Measurements from ENCODE around the gene TMA7B. TPM values are rescaled to one million over a fixed set of nuclear protein-coding genes. Genes with fewer than 3 reads are reported as not detected.
A peak's percentile ranks its signal among the peaks of the same experiment; 100 is the strongest.

Gene TMA7B
- total RNA-seq, 1 donor from 2014 or later, result not detected

- Mint-ChIP-seq H3K27me3 (ENCODE audit: insufficient read depth, low read depth) (peaks cover 33% of the 10 kb centered on the region), H3K9me3 (no peaks in the 10 kb centered on the region), H3K36me3 (no peaks in the 10 kb centered on the region), H3K4me1 (peaks cover 7% of the 10 kb centered on the region), H3K4me3 (no peak overlapping the region), H3K27ac (peak overlapping the region; percentile 61)
- DNase-seq (ENCODE audit: low spot score), result no peak
- Histone ChIP-seq H4K20me1 (ENCODE audit: low read depth) (no peaks in the 10 kb centered on the region), H3F3A (ENCODE audit: low read depth) (peaks cover 5% of the 10 kb centered on the region), H3K4me2 (no peak overlapping the region), H3K79me2 (ENCODE audit: low read depth) (no peaks in the 10 kb centered on the region), H3K4me3 (no peak overlapping the region), H2AFZ (replicated peaks) (no peak overlapping the region), H3K27me3 (peaks cover 54% of the 10 kb centered on the region), H3K36me3 (no peaks in the 10 kb centered on the region), H3K27ac (no peak overlapping the region), H3K9me3 (ENCODE audit: low read depth) (no peaks in the 10 kb centered on the region), H3K4me1 (no peaks in the 10 kb centered on the region), H3K9ac (no peak overlapping the region)
- TF ChIP-seq CTCF (IDR thresholded peaks at IDR 0.05) (no peak), EZH2 (IDR thresholded peaks at IDR 0.05) (no peak), EZH2phosphoT487 (IDR thresholded peaks at IDR 0.05) (no peak)
These were observed 28.4 kb downstream of the TMA7B start for GRCh38 chr22:39988386-39989114.

- Histone ChIP-seq H3K9ac (no peak overlapping the region), H3K9me3 (ENCODE audit: low read depth) (no peaks in the 10 kb centered on the region), H3K27me3 (peaks cover 65% of the 10 kb centered on the region), H3K4me3 (no peak overlapping the region), H2AFZ (replicated peaks) (no peak overlapping the region), H3K36me3 (no peaks in the 10 kb centered on the region), H4K20me1 (ENCODE audit: low read depth) (peaks cover 3% of the 10 kb centered on the region), H3K79me2 (ENCODE audit: low read depth) (no peaks in the 10 kb centered on the region), H3K27ac (no peak overlapping the region), H3K4me1 (no peaks in the 10 kb centered on the region), H3K4me2 (no peak overlapping the region), H3F3A (ENCODE audit: low read depth) (peaks cover 9% of the 10 kb centered on the region)
- Mint-ChIP-seq H3K4me1 (peaks cover 11% of the 10 kb centered on the region), H3K27ac (no peak overlapping the region), H3K36me3 (no peaks in the 10 kb centered on the region), H3K27me3 (ENCODE audit: insufficient read depth, low read depth) (peaks cover 37% of the 10 kb centered on the region), H3K4me3 (no peak overlapping the region), H3K9me3 (no peaks in the 10 kb centered on the region)
- no peak for DNase-seq (ENCODE audit: low spot score)
- no peak for TF ChIP-seq EZH2 (IDR thresholded peaks at IDR 0.05)
- no peak for TF ChIP-seq CTCF (IDR thresholded peaks at IDR 0.05)
- no peak for TF ChIP-seq EZH2phosphoT487 (IDR thresholded peaks at IDR 0.05)
These were observed 29.4 kb downstream of the TMA7B start for GRCh38 chr22:39989633-39990032.

GRCh38 chr22:39990686-39991085 lies 30.5 kb downstream of the TMA7B start:
- peaks cover 38% of the 10 kb centered on the region for H3K27me3 Mint-ChIP-seq (ENCODE audit: insufficient read depth, low read depth)
- no peak for DNase-seq (ENCODE audit: low spot score)

More at GRCh38 chr22:39990686-39991085, 30.5 kb downstream of the TMA7B start:
- Histone ChIP-seq H3K4me1 (no peaks in the 10 kb centered on the region), H3K27me3 (peaks cover 72% of the 10 kb centered on the region), H3K9me3 (ENCODE audit: low read depth) (no peaks in the 10 kb centered on the region), H4K20me1 (ENCODE audit: low read depth) (peaks cover 3% of the 10 kb centered on the region), H3F3A (ENCODE audit: low read depth) (peaks cover 15% of the 10 kb centered on the region), H3K4me3 (no peak overlapping the region), H3K9ac (no peak overlapping the region), H2AFZ (replicated peaks) (no peak overlapping the region), H3K4me2 (no peak overlapping the region), H3K27ac (no peak overlapping the region), H3K79me2 (ENCODE audit: low read depth) (no peaks in the 10 kb centered on the region), H3K36me3 (no peaks in the 10 kb centered on the region)
- peaks cover 11% of the 10 kb centered on the region for H3K4me1 Mint-ChIP-seq
- no peak overlapping the region for H3K4me3 Mint-ChIP-seq
- TF ChIP-seq EZH2 (IDR thresholded peaks at IDR 0.05) (no peak), EZH2phosphoT487 (IDR thresholded peaks at IDR 0.05) (no peak), CTCF (IDR thresholded peaks at IDR 0.05) (no peak)
- no peaks in the 10 kb centered on the region for H3K36me3 Mint-ChIP-seq
- H3K9me3 Mint-ChIP-seq, result no peaks in the 10 kb centered on the region
- H3K27ac Mint-ChIP-seq, result no peak overlapping the region
